GM19099 (cell line): Measurements from ENCODE around the gene STUB1.

Source experiments
- POLR2A ChIP-seq: IDR thresholded peaks from 3 replicates; pipeline ENCODE4 v1.6.1; 2011; ENCODE audit warnings: low read depth; ENCODE audit not compliant: insufficient read length; ENCODE audit errors: extremely low read depth

Gene STUB1

DNA sequence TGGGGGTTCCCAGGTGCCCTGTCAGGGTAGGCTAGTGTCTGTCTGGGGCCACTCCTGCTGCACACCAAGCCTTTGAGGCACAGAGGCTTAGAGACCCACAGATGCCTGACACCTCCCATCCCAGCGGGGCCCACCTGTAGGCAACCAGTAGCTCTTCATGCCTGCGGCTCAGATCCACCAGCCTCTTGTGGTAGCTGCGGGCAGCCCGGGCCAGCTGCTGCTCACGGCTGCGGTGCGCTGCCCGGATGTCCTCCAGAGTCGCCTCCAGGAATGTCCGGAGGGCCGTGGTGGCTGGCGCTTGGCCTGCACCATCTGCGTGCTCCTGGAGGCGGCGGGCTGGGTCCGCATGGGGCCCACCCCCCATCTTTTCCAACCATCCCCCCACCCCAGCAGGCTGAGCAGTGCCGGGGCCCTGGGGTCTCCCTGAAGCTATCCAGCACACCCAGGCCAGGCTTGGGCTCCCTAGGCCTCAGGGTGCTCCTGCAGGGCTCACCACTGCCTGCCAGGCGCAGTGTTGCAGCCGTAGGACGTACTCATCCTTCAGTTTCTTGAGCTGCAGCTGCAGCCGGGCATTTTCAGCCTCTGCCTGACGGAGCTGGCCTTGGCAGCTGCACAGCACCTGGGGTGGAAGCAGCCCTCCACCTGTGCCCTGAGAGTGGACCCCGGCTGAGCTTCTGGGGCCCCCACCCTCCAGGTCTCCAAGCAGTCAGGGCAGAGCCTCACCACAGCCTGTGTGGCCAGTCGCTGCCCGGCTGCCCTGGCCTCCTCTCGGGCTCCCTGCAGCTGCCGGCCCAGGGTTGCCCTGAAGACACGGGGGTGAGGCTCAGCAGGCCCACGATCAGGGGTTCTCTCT lies 44.2 kb downstream of the STUB1 start:
- TF ChIP-seq POLR2A = no peak

DNA sequence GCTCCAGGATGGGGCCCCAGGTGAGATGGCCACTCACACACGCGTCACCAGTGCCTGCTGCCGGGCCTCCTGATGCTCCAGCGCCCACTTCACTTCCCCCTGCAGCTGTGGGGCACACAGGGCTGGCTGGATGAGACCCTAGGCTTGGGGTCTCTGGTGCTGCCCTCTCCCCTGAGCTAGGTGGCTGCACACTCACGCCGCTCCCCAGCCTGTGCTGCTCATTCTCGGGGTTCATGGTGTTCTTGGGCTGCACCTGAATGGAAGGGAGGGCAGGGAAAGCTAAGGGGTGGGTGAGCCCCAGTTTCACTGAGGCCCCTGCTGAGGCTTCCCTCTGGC lies 44.8 kb downstream of the STUB1 start:
- TF ChIP-seq POLR2A = no peak

DNA sequence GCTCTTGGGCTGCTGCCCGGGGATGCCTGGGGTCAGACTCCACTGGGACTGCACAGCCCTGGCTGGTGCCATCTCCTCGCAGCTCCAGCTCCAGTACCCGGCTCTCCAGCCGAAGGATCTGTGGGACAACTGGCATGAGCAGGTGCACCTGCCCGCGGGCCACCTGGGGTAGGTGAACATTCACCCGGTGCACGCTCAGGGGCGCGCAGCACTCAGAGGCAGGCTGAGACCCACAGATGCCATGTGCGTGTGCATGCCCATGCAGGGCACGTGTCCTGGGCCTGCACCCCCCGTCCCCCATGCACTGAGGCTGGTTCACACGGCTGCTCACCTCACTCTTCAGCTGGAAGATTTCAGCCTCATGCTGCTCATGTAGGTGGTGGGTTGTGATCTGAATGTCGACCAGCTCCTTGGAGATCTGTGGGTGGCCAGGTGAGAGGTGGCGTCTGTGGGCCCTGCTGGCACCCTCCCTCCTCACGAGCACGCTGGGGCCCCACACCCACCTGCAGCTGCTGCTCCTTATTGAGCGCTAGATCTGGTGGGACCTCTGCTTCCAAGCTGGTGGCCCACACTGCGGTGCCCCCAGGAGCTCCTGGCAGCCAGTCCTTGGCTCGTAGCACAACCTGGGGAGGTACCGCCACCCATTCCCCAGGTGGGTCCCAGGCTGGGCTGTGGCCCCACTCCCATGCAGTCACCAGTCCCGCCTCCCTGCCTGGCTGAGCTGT lies 45.4 kb downstream of the STUB1 start:
- TF ChIP-seq POLR2A = no peak

DNA sequence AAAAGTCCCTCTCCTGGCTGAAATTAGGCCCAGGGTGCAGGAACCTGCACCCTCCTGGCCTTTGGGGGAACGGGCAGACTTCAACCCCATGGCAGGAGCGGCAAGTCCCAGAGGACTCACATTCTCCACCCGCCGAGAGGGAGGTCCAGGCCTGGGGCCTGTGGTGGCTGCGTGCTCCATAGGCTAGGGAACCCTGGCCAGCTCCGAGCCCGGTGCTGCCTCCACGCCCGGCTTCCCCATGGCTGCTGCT lies 45.9 kb downstream of the STUB1 start:
- TF ChIP-seq POLR2A = no peak

DNA sequence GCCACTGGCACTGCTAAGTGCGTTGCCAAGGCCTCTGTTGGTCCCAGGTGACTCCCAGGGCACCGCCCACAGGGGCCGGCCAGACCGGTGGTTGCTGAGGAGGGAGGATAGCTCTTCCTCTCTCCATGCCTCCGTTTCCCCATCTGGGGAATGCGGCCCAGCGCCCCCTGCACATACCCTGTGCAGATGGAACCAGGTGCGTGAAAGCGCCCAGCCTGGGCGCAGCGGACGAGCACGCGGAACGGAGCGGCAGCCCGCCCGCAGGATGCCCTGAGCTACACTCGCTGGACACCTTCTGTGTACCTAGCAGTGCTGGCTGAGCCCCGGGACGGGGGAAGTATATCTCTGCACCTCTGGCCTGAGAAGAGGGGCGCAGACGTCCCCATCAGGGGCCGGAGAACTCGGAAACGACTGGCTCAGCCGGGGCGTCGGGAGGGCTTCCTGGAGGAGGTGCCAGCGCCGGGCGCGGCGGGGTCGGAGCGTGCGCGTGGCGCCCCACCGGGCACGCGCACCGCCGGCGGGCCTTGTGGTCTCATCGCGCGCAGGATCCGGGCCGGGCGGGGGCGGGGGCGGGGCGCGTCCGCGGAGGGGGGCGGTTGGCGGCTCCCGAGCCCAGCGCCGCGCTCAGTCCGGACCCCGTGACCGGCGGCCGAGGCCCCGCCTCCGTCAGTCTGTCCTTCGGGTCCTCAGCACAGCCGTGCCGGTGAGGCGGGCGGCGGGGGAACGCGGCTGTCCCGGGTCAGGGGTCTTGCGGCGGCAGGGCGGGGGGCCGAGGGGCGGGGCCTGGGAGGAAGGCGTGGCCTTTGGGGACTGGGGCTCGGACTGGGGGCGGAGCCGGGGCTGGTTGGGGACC lies 46.5 kb downstream of the STUB1 start, which contains the start of the genes CCDC78 and HAGHL:
Gene CCDC78 (minus strand): TSS at position 6 of the 853 bp plus-strand sequence. CDS start 76 bp downstream, outside the sequence.
Gene HAGHL (plus strand): TSS at position 669 of the 853 bp plus-strand sequence. CDS start 404 bp downstream, outside the sequence.
- TF ChIP-seq POLR2A = peak; percentile 6

DNA sequence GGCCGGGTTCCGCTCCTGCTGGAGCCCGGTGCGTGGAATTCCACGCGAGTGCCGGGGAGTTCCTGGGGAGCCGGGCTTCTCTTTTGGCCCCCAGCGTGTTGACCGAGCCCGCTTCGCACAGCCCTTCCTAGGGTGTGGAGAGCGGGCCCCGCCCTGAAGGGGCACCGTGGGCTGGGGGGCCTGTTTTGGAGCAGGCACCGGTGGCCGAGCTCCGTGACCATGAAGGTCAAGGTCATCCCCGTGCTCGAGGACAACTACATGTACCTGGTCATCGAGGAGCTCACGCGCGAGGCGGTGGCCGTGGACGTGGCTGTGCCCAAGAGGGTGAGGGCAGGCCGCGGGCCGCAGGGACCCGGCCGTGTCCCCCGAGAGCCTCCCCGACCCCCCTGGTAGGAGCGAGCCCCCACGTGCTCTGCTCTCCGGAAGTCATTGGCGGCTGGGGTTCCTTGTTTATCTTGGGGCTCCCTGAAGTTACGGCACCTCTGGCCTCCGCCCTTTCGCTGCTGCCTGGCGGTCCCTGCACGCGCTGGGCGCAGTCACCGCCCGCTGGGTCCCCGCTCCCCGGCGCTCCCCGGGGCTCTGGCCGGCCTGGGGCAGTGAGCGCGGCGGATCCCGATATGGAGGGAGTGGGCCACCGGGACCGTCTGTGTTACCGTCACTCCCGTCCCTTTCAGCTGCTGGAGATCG lies 47.2 kb downstream of the STUB1 start:
- no peak for TF ChIP-seq POLR2A

DNA sequence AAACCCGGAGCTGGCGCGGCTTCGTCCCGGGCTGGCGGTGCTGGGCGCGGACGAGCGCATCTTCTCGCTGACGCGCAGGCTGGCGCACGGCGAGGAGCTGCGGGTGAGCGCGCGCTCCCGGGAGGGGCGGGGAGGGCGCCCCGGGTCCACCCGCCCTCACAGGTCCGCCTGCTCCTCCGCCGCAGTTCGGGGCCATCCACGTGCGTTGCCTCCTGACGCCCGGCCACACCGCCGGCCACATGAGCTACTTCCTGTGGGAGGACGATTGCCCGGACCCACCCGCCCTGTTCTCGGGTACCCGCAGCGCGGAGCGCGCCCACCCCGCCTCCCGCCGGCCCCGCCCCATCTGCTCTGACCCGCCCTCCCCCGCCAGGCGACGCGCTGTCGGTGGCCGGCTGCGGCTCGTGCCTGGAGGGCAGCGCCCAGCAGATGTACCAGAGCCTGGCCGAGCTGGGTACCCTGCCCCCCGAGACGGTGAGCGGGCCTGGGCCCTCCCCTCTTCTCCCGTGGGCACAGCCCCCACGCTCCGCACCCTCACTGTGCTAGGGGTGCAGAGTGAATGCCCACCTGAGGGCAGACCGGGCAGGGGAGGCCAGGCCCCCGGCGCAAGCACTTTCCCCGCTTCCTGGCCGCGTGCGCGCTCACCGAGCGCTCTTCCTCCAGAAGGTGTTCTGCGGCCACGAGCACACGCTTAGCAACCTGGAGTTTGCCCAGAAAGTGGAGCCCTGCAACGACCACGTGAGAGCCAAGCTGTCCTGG lies 48.1 kb downstream of the STUB1 start:
- peak; percentile 39 for TF ChIP-seq POLR2A

DNA sequence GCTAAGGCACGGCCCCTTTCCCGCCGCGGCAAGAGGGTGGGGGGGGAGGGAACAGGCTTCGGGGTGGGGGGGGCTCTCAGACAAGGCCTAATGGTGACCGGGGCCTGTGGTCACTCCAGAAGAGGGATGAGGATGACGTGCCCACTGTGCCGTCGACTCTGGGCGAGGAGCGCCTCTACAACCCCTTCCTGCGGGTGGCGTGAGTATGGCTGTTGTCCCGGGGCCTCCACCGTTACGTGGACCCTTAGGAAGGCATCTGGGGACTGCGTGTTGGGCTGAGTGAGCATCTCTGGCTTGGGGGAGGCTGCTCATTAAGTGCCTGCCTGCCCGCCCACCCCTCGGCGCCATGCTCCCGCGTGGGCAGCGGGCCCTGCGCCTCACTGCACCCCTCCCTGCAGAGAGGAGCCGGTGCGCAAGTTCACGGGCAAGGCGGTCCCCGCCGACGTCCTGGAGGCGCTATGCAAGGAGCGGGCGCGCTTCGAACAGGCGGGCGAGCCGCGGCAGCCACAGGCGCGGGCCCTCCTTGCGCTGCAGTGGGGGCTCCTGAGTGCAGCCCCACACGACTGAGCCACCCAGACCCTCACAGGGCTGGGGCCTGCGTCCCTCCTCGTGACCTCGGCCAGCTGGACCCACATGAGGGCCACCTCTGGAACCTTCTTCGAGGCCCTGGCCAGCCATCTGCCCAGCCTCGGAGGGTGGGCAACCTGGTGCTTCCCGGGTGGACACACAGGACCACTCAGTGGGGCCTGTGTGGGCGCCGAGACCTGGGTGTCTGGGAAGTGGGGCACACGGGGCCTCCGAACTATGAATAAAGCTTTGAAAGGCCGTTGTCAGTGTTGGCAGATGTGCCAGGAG lies 48.9 kb downstream of the STUB1 start:
- no peak for TF ChIP-seq POLR2A

DNA sequence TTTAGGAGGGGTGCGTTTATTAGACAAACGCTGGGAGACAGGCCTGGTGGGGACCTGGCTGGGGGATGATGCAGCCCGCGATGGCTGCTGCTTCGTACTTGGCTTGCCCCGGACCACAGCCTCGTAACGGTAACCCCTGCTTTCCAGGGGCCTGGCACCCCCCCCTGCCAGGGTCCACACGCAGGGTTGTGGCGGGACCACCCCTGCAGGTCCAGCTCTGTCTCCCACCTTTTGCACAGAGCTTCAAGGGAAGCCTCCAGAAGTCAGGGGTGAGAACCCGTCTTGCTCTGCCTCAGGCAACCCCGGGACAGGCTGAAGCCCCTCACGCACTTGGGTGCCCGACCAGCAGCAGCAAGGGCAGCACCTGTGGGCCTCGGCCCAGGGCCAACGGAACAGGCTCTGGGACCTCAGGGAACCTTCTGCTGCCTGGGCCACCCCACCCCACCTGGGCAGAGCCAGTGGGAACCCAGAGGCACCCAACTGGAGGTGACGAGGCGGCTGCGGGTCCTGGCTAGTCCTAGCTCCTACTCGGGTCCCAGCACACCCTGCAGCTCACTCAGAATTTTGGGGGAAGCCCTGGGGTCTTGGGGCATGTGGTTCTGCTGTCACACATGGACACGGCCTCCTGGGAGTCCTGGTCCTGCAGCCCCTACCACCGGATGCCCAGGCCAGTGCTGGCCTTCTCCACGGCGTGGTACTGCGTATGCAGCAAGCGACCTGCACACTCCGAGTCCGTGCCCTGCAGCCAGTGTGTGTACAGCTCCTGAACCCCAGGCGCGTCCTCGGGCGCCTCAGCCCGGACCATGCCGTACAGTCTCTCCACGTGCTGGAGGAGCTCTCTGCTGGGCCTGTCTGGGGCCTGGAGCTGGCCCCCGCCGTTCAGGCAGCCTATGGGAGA lies 49.8 kb downstream of the STUB1 start:
- no peak for TF ChIP-seq POLR2A

DNA sequence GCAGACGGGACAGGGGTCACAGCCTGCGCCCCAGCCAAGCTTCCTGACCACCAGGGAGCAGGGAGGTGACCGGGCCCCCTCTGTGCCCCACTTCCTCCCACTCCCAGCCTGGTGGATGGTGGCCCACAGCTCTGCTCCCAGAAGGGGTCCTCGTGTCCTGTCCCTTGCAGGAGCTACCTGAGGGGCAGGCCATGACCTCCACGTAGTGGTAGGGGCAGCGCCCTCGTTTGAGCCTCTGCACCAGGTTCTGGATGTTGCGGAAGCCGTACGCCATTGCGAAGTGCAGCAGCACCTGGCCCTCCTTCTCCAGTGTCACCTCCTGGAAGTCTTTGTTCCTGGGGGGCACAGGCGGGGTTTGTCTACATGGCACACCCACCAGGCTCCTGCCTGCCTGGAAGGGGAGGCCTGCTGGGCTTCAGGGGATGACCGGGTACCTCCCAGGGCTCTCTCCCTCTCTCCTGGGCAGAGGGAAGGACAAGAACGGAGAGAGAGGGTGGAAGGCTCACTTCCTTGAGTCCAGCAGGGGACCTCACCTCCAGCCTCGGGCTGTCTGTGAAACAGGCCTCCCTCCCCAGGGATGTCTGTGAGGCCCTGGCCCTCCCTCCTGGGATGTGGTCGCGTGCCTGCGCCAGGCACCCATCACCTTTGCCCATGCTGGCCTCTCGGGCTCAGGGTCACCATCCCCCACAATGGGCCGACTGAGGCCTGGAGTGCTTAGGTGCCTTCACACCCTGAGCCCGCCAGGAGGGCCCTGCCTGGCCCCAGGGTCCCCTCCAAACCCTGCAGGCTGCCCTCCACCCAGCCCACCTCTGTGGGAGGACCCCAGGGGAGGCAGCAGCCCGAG lies 50.7 kb downstream of the STUB1 start:
- no peak for TF ChIP-seq POLR2A

DNA sequence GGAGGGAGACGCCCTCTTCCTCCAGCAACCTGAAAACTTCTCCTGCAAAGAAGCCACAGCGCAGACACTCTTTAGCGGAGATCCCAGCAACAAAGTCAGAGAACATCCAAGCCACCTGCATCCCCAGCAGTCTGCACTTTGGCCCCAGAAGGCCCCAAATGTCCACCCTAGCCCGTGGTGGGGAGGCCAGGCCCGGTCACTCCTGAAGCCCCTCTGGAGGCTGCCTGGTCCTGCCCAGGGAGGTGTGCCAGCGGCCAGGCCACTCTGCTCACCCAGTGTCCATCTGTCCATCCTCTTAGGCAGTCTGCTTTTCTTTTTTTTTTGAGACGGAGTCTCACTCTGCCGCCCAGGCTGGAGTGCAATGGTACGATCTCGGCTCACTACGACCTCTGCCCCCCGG lies 52.1 kb downstream of the STUB1 start:
- TF ChIP-seq POLR2A = no peak
